HepG2 (cell line): ENCODE data around the gene JPT1. TPM values are rescaled to one million over a fixed set of nuclear protein-coding genes. Genes with fewer than 3 reads are reported as not detected.

Experiments used
- BRCA1 ChIP-seq: sonication (generic); formaldehyde crosslinking; IDR thresholded peaks from 2 replicates; pipeline ENCODE4 v1.4.0; 2020; ENCODE audit warnings: missing genetic modification reagents
- CC2D1A ChIP-seq: sonication (generic); formaldehyde crosslinking; IDR thresholded peaks from 2 replicates; pipeline ENCODE4 v1.8.1; 2023; ENCODE audit warnings: mild to moderate bottlenecking, missing genetic modification reagents
- DDIT3 ChIP-seq: sonication (generic); formaldehyde crosslinking; IDR thresholded peaks from 2 replicates; pipeline ENCODE4 v1.4.0; 2020; ENCODE audit warnings: mild to moderate bottlenecking, missing genetic modification reagents
- DMAP1 ChIP-seq: IDR thresholded peaks from 2 replicates; pipeline ENCODE4 v1.6.1; 2016
- FOXO1 ChIP-seq: sonication (generic); formaldehyde crosslinking; IDR thresholded peaks from 2 replicates; pipeline ENCODE4 v1.4.0; 2020; ENCODE audit warnings: missing genetic modification reagents
- FOXP1 ChIP-seq, 2 experiments: fragments of 450-650 bp in 1 of 2; IDR thresholded peaks; 2 replicates each; pipeline ENCODE4 v1.6.1; 2017 to 2018; ENCODE audit warnings: antibody characterized with exemption in 1 of 2
- GATAD2A ChIP-seq: IDR thresholded peaks from 2 replicates; pipeline ENCODE4 v1.6.1; 2016
- KLF15 ChIP-seq: sonication (generic); formaldehyde crosslinking; IDR thresholded peaks from 2 replicates; pipeline ENCODE4 v1.8.1; 2023; ENCODE audit warnings: borderline replicate concordance, mild to moderate bottlenecking, inconsistent platforms, missing genetic modification reagents, mixed read lengths
- MYC ChIP-seq: sonication (generic); formaldehyde crosslinking; IDR thresholded peaks from 2 replicates; pipeline ENCODE4 v1.9.0; 2021; ENCODE audit warnings: missing genetic modification reagents, borderline replicate concordance
- REPIN1 ChIP-seq: sonication (generic); formaldehyde crosslinking; IDR thresholded peaks from 2 replicates; pipeline ENCODE4 v1.8.0; 2022; ENCODE audit warnings: missing genetic modification reagents, low read depth, mild to moderate bottlenecking, borderline replicate concordance
- RXRA ChIP-seq: sonication (generic); formaldehyde crosslinking; IDR thresholded peaks from 2 replicates; pipeline ENCODE4 v1.5.1; 2020; ENCODE audit warnings: missing genetic modification reagents
- TCF7 ChIP-seq: sonication (generic); IDR thresholded peaks from 2 replicates; pipeline ENCODE4 v1.6.1; 2016; ENCODE audit warnings: antibody characterized with exemption, low read depth
- ZBTB3 ChIP-seq: sonication (generic); formaldehyde crosslinking; IDR thresholded peaks from 2 replicates; pipeline ENCODE4 v1.4.0; 2020; ENCODE audit warnings: low read depth, mild to moderate bottlenecking, moderate library complexity, missing genetic modification reagents, borderline replicate concordance
- ZFP1 ChIP-seq: IDR thresholded peaks from 2 replicates; pipeline ENCODE4 v1.6.1; 2016
- ZFP62 ChIP-seq: sonication (generic); formaldehyde crosslinking; IDR thresholded peaks from 2 replicates; pipeline ENCODE4 v1.4.0; 2020; ENCODE audit warnings: missing genetic modification reagents
- ZMAT5 ChIP-seq: sonication (generic); formaldehyde crosslinking; IDR thresholded peaks from 2 replicates; pipeline ENCODE4 v1.5.0; 2020; ENCODE audit warnings: mild to moderate bottlenecking, low read depth, missing genetic modification reagents, borderline replicate concordance
- ZNF275 ChIP-seq: sonication (generic); formaldehyde crosslinking; IDR thresholded peaks from 2 replicates; pipeline ENCODE4 v1.8.0; 2022; ENCODE audit warnings: missing genetic modification reagents, mild to moderate bottlenecking, inconsistent platforms, borderline replicate concordance
- ZNF276 ChIP-seq: sonication (generic); formaldehyde crosslinking; IDR thresholded peaks from 2 replicates; pipeline ENCODE4 v1.4.0; 2020; ENCODE audit warnings: mild to moderate bottlenecking, low read depth, missing genetic modification reagents
- ZNF292 ChIP-seq: sonication (generic); formaldehyde crosslinking; IDR thresholded peaks from 2 replicates; pipeline ENCODE4 v1.8.1; 2022; ENCODE audit warnings: mild to moderate bottlenecking, low read depth, missing genetic modification reagents, borderline replicate concordance
- ZNF556 ChIP-seq: sonication (generic); formaldehyde crosslinking; IDR thresholded peaks from 2 replicates; pipeline ENCODE4 v1.4.0; 2020; ENCODE audit warnings: mild to moderate bottlenecking, missing genetic modification reagents, borderline replicate concordance
- ZNF563 ChIP-seq: sonication (generic); formaldehyde crosslinking; IDR thresholded peaks from 2 replicates; pipeline ENCODE4 v1.8.0; 2022; ENCODE audit warnings: mild to moderate bottlenecking, moderate library complexity, missing genetic modification reagents
- ZNF839 ChIP-seq: sonication (generic); formaldehyde crosslinking; IDR thresholded peaks from 2 replicates; pipeline ENCODE4 v1.4.0; 2020; ENCODE audit warnings: missing genetic modification reagents, mild to moderate bottlenecking, borderline replicate concordance
- polyA plus RNA-seq, 8 experiments: library from polyadenylated mRNA; depleted of rRNA in 3 of 8; stranded (reverse) in 7 of 8; unstranded in 1 of 8; fragments of >200 nt; fragmentation: Illumina TruSeq in 4 of 8; extraction: Trizol in 4 of 8; gene quantifications; 2 replicates each; pipeline versions ENCODE4 v1.2.1 to v1.2.3, GENCODE V29; 2011 to 2016; ENCODE audit warnings: low read depth in 4 of 8, missing spikeins in 1 of 8, mixed read lengths in 1 of 8; ENCODE audit not compliant: insufficient read depth in 1 of 8
- total RNA-seq, 5 experiments: library from RNA; depleted of rRNA; stranded (reverse); fragments of >200 nt; fragmentation: Illumina TruSeq; extraction: Trizol; gene quantifications; 2 replicates each; pipeline ENCODE4 v1.2.3, GENCODE V29; 2016; ENCODE audit warnings: low read depth in 1 of 5
- TF ChIP-seq, protein P1 (sequence below): IDR thresholded peaks from 2 replicates; pipeline ENCODE4 v1.6.1; 2016; ENCODE audit warnings: mild to moderate bottlenecking, missing biosample characterization, missing genetic modification reagents
- TF ChIP-seq, protein P2 (sequence below): sonication (generic); formaldehyde crosslinking; IDR thresholded peaks from 2 replicates; pipeline ENCODE4 v1.8.0; 2022; ENCODE audit warnings: mild to moderate bottlenecking, missing genetic modification reagents; ENCODE audit not compliant: insufficient replicate concordance

Gene JPT1
- total and polyA plus RNA-seq, 2 of the 13 experiments (the other 11 are each of a cell fraction or from before 2014, with no cell fraction given) = 43.3 to 256 TPM

DNA sequence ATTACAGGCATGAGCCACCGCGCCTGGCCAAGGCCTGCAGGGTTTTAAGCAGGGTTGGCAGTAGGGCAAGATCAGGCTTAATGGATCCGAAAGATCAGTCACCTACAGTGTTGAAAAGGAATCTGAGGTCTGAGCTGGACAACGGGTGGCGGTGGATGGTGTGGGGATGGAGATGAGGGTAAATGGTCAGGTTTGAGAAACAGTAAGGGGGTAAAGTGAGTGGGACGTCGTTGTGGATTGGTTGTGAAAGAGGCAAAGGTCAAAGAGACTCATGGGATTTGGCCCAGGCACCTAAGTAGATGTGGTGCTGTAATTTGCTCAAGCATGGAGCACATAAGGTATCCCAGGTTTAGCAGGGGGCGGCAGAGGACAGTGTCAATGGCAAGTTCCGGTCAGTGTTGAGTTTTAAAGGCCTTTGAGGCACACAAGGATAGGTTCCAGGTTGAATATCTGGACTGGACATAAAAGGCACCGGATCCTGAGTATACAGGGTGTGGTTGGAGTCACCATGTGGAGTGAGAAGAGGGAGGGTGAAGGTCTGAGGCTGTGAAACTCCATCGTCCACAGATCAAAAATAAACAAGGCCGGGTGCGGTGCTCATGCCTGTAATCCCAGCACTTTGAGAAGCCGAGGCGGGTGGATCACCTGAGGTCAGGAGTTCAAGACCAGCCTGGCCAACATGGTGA is 67.7 kb downstream of the JPT1 start (continued):
- no peak for TF ChIP-seq ZNF275
- TF ChIP-seq FOXO1 (CRISPR knock-in tag) = no peak
- TF ChIP-seq ZFP62 = 0 out of 2 replicates have a peak, but pooled peaks have one; percentile 36
- TF ChIP-seq TCF7 = peak; percentile 78
- TF ChIP-seq GATAD2A = peak; percentile 82
- peak; percentile 86; the same call in 1 of the 2 replicates for TF ChIP-seq ZBTB3 (CRISPR knock-in tag)
- no peak for TF ChIP-seq FOXP1 (IDR thresholded peaks at IDR 0.05)
- peak; percentile 23; the same call in 1 of the 2 replicates for TF ChIP-seq FOXP1 (CRISPR knock-in tag; IDR thresholded peaks at IDR 0.05)
- TF ChIP-seq REPIN1 (CRISPR knock-in tag) = no peak
- TF ChIP-seq RXRA = peak; percentile 77; the same call in 1 of the 2 replicates
- no peak for TF ChIP-seq DDIT3 (CRISPR knock-in tag)
- 0 out of 2 replicates have a peak, but pooled peaks have one; percentile 48 for TF ChIP-seq ZNF839
- TF ChIP-seq, protein P1, sequence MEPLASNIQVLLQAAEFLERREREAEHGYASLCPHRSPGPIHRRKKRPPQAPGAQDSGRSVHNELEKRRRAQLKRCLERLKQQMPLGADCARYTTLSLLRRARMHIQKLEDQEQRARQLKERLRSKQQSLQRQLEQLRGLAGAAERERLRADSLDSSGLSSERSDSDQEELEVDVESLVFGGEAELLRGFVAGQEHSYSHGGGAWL (CRISPR knock-in tag) = peak; percentile 25; the same call in 1 of the 2 replicates
- 0 out of 2 replicates have a peak, but pooled peaks have one; percentile 22 for TF ChIP-seq KLF15 (CRISPR knock-in tag)
- peak; percentile 69; the same call in 1 of the 2 replicates for TF ChIP-seq ZNF292 (CRISPR knock-in tag)
- 0 out of 2 replicates have a peak, but pooled peaks have one; percentile 42 for TF ChIP-seq ZFP1 (CRISPR knock-in tag)
- no peak for TF ChIP-seq ZMAT5 (CRISPR knock-in tag)
- TF ChIP-seq MYC (CRISPR knock-in tag) = peak; percentile 72
- TF ChIP-seq ZNF556 (CRISPR knock-in tag) = no peak
- TF ChIP-seq CC2D1A (CRISPR knock-in tag) = no peak
- TF ChIP-seq BRCA1 (CRISPR knock-in tag) = 0 out of 2 replicates have a peak, but pooled peaks have one; percentile 55
- TF ChIP-seq DMAP1 (CRISPR knock-in tag) = no peak
- TF ChIP-seq ZNF276 (CRISPR knock-in tag) = no peak
- TF ChIP-seq, protein P2, sequence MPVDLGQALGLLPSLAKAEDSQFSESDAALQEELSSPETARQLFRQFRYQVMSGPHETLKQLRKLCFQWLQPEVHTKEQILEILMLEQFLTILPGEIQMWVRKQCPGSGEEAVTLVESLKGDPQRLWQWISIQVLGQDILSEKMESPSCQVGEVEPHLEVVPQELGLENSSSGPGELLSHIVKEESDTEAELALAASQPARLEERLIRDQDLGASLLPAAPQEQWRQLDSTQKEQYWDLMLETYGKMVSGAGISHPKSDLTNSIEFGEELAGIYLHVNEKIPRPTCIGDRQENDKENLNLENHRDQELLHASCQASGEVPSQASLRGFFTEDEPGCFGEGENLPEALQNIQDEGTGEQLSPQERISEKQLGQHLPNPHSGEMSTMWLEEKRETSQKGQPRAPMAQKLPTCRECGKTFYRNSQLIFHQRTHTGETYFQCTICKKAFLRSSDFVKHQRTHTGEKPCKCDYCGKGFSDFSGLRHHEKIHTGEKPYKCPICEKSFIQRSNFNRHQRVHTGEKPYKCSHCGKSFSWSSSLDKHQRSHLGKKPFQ = no peak
- 0 out of 2 replicates have a peak, but pooled peaks have one; percentile 16 for TF ChIP-seq ZNF563 (CRISPR knock-in tag)
